ENCODE measurements around the gene SUSD5.

GRCh38 chr3:33179132-33179531 lies 39.5 kb downstream of the SUSD5 start:
- TF ChIP-seq CTCF (IDR thresholded peaks at IDR 0.05), result no peak
- TF ChIP-seq POLR2A (IDR thresholded peaks at IDR 0.05), result no peak

All from adrenal gland (tissue), 5 donors.